ENCODE data around the gene CACNA1I.

GRCh38 chr22:39680486-39680885 lies 109.9 kb downstream of the CACNA1I start:
- TF ChIP-seq POLR2A (IDR thresholded peaks at IDR 0.05), result no peak
- TF ChIP-seq CTCF (IDR thresholded peaks at IDR 0.05), result no peak
